ENCODE results near the gene CNTNAP5.

CNTNAP5 gene

DNA sequence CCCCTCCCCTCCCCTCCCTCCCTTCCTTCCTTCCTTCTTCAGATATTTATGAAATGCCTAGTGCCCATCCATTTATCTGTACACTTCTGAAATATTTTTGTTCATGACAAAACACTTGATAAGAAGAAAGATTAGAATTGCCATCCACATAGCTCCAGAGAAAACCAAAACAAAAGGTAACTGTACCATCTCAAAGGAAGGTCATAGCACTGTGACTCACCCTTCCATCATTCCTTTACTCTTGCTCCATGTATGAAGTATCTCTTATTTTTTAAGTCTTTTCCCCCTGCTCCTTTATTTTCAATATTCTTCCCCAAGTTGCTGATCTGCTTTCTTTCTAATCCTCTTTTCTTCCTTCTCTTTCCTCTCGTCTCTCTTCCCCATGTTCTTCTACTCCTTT, 9.9 kb downstream of the CNTNAP5 start:
- Histone ChIP-seq H3K9ac (ENCODE audit: low read depth, low read length, poor library complexity, severe bottlenecking) (no peak overlapping the region), H3K4me1 (ENCODE audit: insufficient read depth, low read length, poor library complexity, severe bottlenecking) (no peaks in the 10 kb centered on the region), H3K36me3 (ENCODE audit: insufficient read depth, low read length) (no peaks in the 10 kb centered on the region), H2AFZ (ENCODE audit: low read length) (no peak overlapping the region), H3K4me3 (ENCODE audit: low read length, poor library complexity, severe bottlenecking) (no peak overlapping the region), H3K4me2 (ENCODE audit: low read depth, low read length, poor library complexity, severe bottlenecking) (no peak overlapping the region), H4K20me1 (ENCODE audit: insufficient read depth, low read length, poor library complexity, severe bottlenecking) (no peaks in the 10 kb centered on the region), H3K9me3 (ENCODE audit: insufficient read depth, low read depth, low read length) (no peaks in the 10 kb centered on the region), H3K27me3 (ENCODE audit: insufficient read depth, low read length, poor library complexity, severe bottlenecking) (no peaks in the 10 kb centered on the region), H3K9me2 (replicated peaks; ENCODE audit: low read depth, low read length) (no peaks in the 10 kb centered on the region), H3K79me2 (ENCODE audit: insufficient read depth, low read length) (no peaks in the 10 kb centered on the region), H3F3A (ENCODE audit: low read depth) (no peaks in the 10 kb centered on the region)
- no peak for TF ChIP-seq EZH2phosphoT487 (IDR thresholded peaks at IDR 0.05; ENCODE audit: borderline replicate concordance)
- TF ChIP-seq, protein P1, sequence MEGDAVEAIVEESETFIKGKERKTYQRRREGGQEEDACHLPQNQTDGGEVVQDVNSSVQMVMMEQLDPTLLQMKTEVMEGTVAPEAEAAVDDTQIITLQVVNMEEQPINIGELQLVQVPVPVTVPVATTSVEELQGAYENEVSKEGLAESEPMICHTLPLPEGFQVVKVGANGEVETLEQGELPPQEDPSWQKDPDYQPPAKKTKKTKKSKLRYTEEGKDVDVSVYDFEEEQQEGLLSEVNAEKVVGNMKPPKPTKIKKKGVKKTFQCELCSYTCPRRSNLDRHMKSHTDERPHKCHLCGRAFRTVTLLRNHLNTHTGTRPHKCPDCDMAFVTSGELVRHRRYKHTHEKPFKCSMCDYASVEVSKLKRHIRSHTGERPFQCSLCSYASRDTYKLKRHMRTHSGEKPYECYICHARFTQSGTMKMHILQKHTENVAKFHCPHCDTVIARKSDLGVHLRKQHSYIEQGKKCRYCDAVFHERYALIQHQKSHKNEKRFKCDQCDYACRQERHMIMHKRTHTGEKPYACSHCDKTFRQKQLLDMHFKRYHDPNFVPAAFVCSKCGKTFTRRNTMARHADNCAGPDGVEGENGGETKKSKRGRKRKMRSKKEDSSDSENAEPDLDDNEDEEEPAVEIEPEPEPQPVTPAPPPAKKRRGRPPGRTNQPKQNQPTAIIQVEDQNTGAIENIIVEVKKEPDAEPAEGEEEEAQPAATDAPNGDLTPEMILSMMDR (conservative IDR thresholded peaks at IDR 0.05; ENCODE audit: low read length): no peak

DNA sequence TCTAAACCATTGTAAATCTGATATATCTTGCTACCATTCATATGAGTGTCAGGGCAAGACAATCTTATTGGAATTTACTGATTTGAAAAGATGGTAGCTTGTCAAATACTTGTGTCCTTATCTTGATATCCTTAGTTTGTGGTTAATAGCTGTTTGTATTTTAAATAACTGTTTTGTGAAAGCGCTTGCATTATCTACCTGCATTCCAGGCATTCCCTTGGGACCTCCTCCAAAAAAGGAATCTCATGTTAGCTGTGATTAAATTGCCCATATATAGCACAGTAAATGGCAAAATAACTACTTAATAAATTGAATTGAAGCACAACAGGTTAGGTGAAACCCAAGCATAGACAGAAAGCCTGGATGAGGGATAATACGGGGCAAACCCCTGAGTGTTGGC, 13.9 kb downstream of the CNTNAP5 start:
- Histone ChIP-seq H3K4me2 (ENCODE audit: low read depth, low read length, poor library complexity, severe bottlenecking) (no peak overlapping the region), H3K36me3 (ENCODE audit: insufficient read depth, low read length) (no peaks in the 10 kb centered on the region), H3K9me3 (ENCODE audit: insufficient read depth, low read depth, low read length) (no peaks in the 10 kb centered on the region), H3K9me2 (replicated peaks; ENCODE audit: low read depth, low read length) (no peaks in the 10 kb centered on the region), H3F3A (ENCODE audit: low read depth) (no peaks in the 10 kb centered on the region), H2AFZ (ENCODE audit: low read length) (no peak overlapping the region), H3K4me1 (ENCODE audit: insufficient read depth, low read length, poor library complexity, severe bottlenecking) (no peaks in the 10 kb centered on the region), H4K20me1 (ENCODE audit: insufficient read depth, low read length, poor library complexity, severe bottlenecking) (no peaks in the 10 kb centered on the region), H3K4me3 (ENCODE audit: low read length, poor library complexity, severe bottlenecking) (no peak overlapping the region), H3K9ac (ENCODE audit: low read depth, low read length, poor library complexity, severe bottlenecking) (no peak overlapping the region), H3K27me3 (ENCODE audit: insufficient read depth, low read length, poor library complexity, severe bottlenecking) (no peaks in the 10 kb centered on the region), H3K79me2 (ENCODE audit: insufficient read depth, low read length) (no peaks in the 10 kb centered on the region)
- TF ChIP-seq, protein P1 (conservative IDR thresholded peaks at IDR 0.05; ENCODE audit: low read length): no peak
- no peak for TF ChIP-seq EZH2phosphoT487 (IDR thresholded peaks at IDR 0.05; ENCODE audit: borderline replicate concordance)

DNA sequence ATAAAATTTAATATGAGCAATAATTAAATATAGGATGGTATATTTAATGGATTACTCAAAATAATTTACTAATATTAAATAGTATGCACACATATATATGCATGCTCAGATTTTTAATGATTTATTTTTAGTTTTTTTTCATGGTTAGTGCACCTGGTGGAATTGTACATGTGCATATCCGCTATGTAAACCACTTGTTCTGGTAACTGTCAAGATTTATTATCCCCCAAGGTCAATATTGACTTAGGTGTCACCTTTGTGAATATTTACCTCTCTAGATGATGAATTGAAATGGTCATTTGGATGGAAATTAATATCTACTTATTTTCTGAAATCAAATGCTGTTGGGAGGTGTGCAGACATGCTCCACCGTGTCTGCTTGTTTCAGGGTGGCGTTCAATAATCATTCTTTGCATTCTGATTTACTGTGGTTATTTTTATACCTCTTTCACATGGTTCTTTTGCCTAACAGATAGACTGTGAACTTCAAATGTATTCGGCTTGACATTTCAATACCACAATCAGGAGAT, 14.7 kb downstream of the CNTNAP5 start:
- H3K27me3 ChIP-seq (ENCODE audit: insufficient read depth, low read length, poor library complexity, severe bottlenecking): no peaks in the 10 kb centered on the region
- no peak for TF ChIP-seq EZH2phosphoT487 (IDR thresholded peaks at IDR 0.05; ENCODE audit: borderline replicate concordance)
- TF ChIP-seq, protein P1 (conservative IDR thresholded peaks at IDR 0.05; ENCODE audit: low read length): no peak
- H3K9me3 ChIP-seq (ENCODE audit: insufficient read depth, low read depth, low read length): no peaks in the 10 kb centered on the region
- H3K79me2 ChIP-seq (ENCODE audit: insufficient read depth, low read length): no peaks in the 10 kb centered on the region
- H3K4me1 ChIP-seq (ENCODE audit: insufficient read depth, low read length, poor library complexity, severe bottlenecking): no peaks in the 10 kb centered on the region
- H4K20me1 ChIP-seq (ENCODE audit: insufficient read depth, low read length, poor library complexity, severe bottlenecking): no peaks in the 10 kb centered on the region
- H3K9me2 ChIP-seq (replicated peaks; ENCODE audit: low read depth, low read length): no peaks in the 10 kb centered on the region
- no peak overlapping the region for H3K4me3 ChIP-seq (ENCODE audit: low read length, poor library complexity, severe bottlenecking)
- no peaks in the 10 kb centered on the region for H3F3A ChIP-seq (ENCODE audit: low read depth)
- H3K36me3 ChIP-seq (ENCODE audit: insufficient read depth, low read length): no peaks in the 10 kb centered on the region
- H2AFZ ChIP-seq (ENCODE audit: low read length): no peak overlapping the region
- H3K4me2 ChIP-seq (ENCODE audit: low read depth, low read length, poor library complexity, severe bottlenecking): no peak overlapping the region
- no peak overlapping the region for H3K9ac ChIP-seq (ENCODE audit: low read depth, low read length, poor library complexity, severe bottlenecking)
